MM.1S (cell line): Measurements from ENCODE around the gene ABCD1.

Experiments
- CTCF ChIP-seq: fragments of 300-600 bp; sonication (generic); IDR thresholded peaks from 2 replicates; pipeline ENCODE4 v1.5.1; 2016; ENCODE audit warnings: antibody characterized with exemption, low read length, mixed read lengths
- EZH2 ChIP-seq: fragments of 300-600 bp; sonication (generic); optimal IDR thresholded peaks from 2 replicates; pipeline ENCODE3; 2017; ENCODE audit warnings: low read depth, mild to moderate bottlenecking, antibody characterized with exemption, low read length, mixed read lengths
- EZH2phosphoT487 ChIP-seq: fragments of 300-600 bp; sonication (generic); IDR thresholded peaks from 2 replicates; pipeline ENCODE4 v1.6.1; 2018; ENCODE audit warnings: antibody characterized with exemption, low read length

- no peak for TF ChIP-seq EZH2
- TF ChIP-seq CTCF: no peak
- no peak for TF ChIP-seq EZH2phosphoT487
These were observed 56.9 kb downstream of the ABCD1 start for GRCh38 chrX:153781428-153782047.
